A549 (cell line): ENCODE results near the gene NNAT. TPM values are rescaled to one million over a fixed set of nuclear protein-coding genes. Genes with fewer than 3 reads are reported as not detected.
A peak's percentile ranks its signal among the peaks of the same experiment; 100 is the strongest.
"Not testable (repeated sequence)": the region's sequence is repeated elsewhere in the genome, so short reads cannot be mapped to it uniquely, and the experiment has no call there.

Source experiments
- ATAC-seq, 2 experiments: fragments of 200-7000 bp in 1 of 2; fragments of >200 bp in 1 of 2; cut with Nextera tagmentation in 1 of 2; cut with Tn5 transposase in 1 of 2; 3 replicates each; pipeline versions ENCODE4 v1.8.0 to v1.9.1; 2018 to 2020; ENCODE audit warnings: mild to moderate bottlenecking in 1 of 2, moderate library complexity in 1 of 2
- CTCF ChIA-PET: fragments of 300-600 bp; sonication (Branson Sonifier 250); formaldehyde crosslinking; extraction: SDS; loops from one replicate; lab custom pipeline; 2021; ENCODE audit warnings: antibody characterized with exemption, inconsistent platforms; lab: Yijun Ruan, JAX
- POLR2A ChIA-PET: fragments of 350-600 bp; formaldehyde crosslinking; extraction: SDS; loops from one replicate; lab custom pipeline; 2021; ENCODE audit warnings: antibody characterized with exemption, inconsistent platforms; lab: Yijun Ruan, JAX
- DNase-seq, 2 experiments: peaks; one replicate each; pipeline versions ENCODE4 v3.0.0 to v3.0.0-alpha.2; 2011 to 2016; ENCODE audit warnings: low read depth in 1 of 2, low spot score in 1 of 2
- FAIRE-seq: peaks from 2 replicates; lab custom pipeline; 2011; peaks lifted over from hg19 to GRCh38; lab: Jason Lieb, UNC
- H3K27ac ChIP-seq, 2 experiments: fragments of >200 bp; sonication (Bioruptor Twin); formaldehyde crosslinking; 3 replicates each; pipeline ENCODE4 v1.5.1; 2016 to 2017
- H3K4me1 ChIP-seq: fragments of >200 bp; sonication (Bioruptor Twin); formaldehyde crosslinking; 3 replicates; pipeline ENCODE4 v1.6.1; 2016
- H3K4me2 ChIP-seq: fragments of >200 bp; sonication (Bioruptor Twin); formaldehyde crosslinking; 3 replicates; pipeline ENCODE4 v1.6.1; 2016
- H3K4me3 ChIP-seq: fragments of >200 bp; sonication (Bioruptor Twin); formaldehyde crosslinking; 3 replicates; pipeline ENCODE4 v1.5.1; 2016
- H3K9me3 ChIP-seq: fragments of >200 bp; sonication (Bioruptor Twin); formaldehyde crosslinking; 3 replicates; pipeline ENCODE4 v1.6.1; 2016
- BCL3 ChIP-seq: fragments of >200 bp; sonication (Bioruptor Twin); formaldehyde crosslinking; IDR thresholded peaks from 3 replicates; pipeline ENCODE4 v1.6.1; 2016
- CBX8 ChIP-seq: fragments of 200-600 bp; sonication (generic); IDR thresholded peaks from 2 replicates; pipeline ENCODE4 v1.6.1; 2016
- CHD2 ChIP-seq: fragments of 150-350 bp; IDR thresholded peaks from 2 replicates; pipeline ENCODE4 v1.6.1; 2014; ENCODE audit warnings: low read length; ENCODE audit not compliant: partially characterized antibody
- CHD4 ChIP-seq: fragments of 200-600 bp; sonication (generic); IDR thresholded peaks from 2 replicates; pipeline ENCODE4 v1.6.1; 2016; ENCODE audit warnings: antibody characterized with exemption, mild to moderate bottlenecking, borderline replicate concordance
- E2F6 ChIP-seq: IDR thresholded peaks from 2 replicates; pipeline ENCODE4 v1.6.1; 2012; ENCODE audit warnings: low read depth, borderline replicate concordance
- EHF ChIP-seq: fragments of 250-450 bp; sonication (Bioruptor Pico); IDR thresholded peaks from 2 replicates; pipeline ENCODE4 v1.5.0; 2020; ENCODE audit warnings: mild to moderate bottlenecking
- EHMT2 ChIP-seq: fragments of 200-600 bp; sonication (generic); IDR thresholded peaks from 2 replicates; pipeline ENCODE4 v1.6.1; 2016; ENCODE audit warnings: antibody characterized with exemption, low read depth, mild to moderate bottlenecking, moderate library complexity
- ELK1 ChIP-seq: fragments of 150-350 bp; IDR thresholded peaks from 2 replicates; pipeline ENCODE4 v1.6.1; 2014; ENCODE audit warnings: low read depth, mild to moderate bottlenecking, low read length
- EP300 ChIP-seq, 2 experiments: fragments of >200 bp; sonication (Bioruptor Twin); formaldehyde crosslinking; IDR thresholded peaks; 2 replicates in 1 of 2; 3 replicates in 1 of 2; pipeline ENCODE4 v1.6.1; 2016 to 2017
- FOSB ChIP-seq: fragments of 250-450 bp; sonication (Bioruptor Pico); IDR thresholded peaks from 2 replicates; pipeline ENCODE4 v1.5.0; 2020; ENCODE audit warnings: mild to moderate bottlenecking, moderate library complexity
- FOXS1 ChIP-seq: fragments of 250-450 bp; sonication (Bioruptor Pico); IDR thresholded peaks from 2 replicates; pipeline ENCODE4 v1.5.0; 2020; ENCODE audit warnings: mild to moderate bottlenecking, moderate library complexity
- GATA3 ChIP-seq: IDR thresholded peaks from 2 replicates; pipeline ENCODE4 v1.6.1; 2012; ENCODE audit warnings: borderline replicate concordance
- HOXB5 ChIP-seq: fragments of 250-450 bp; sonication (Bioruptor Pico); IDR thresholded peaks from 2 replicates; pipeline ENCODE4 v1.5.0; 2020; ENCODE audit warnings: mild to moderate bottlenecking, moderate library complexity
- JUN ChIP-seq, 2 experiments: fragments of >200 bp; sonication (Bioruptor Twin); formaldehyde crosslinking; IDR thresholded peaks; 2 replicates in 1 of 2; 3 replicates in 1 of 2; pipeline ENCODE4 v1.6.1; 2016 to 2017
- JUNB ChIP-seq: fragments of >200 bp; sonication (Bioruptor Twin); formaldehyde crosslinking; IDR thresholded peaks from 2 replicates; pipeline ENCODE4 v1.6.1; 2016
- KDM5A ChIP-seq: fragments of 200-600 bp; sonication (generic); IDR thresholded peaks from 2 replicates; pipeline ENCODE4 v1.6.1; 2016; ENCODE audit warnings: antibody characterized with exemption, mild to moderate bottlenecking
- MAZ ChIP-seq: fragments of 150-350 bp; IDR thresholded peaks from 2 replicates; pipeline ENCODE4 v1.6.1; 2014; ENCODE audit warnings: antibody characterized with exemption, low read depth, low read length, borderline replicate concordance
- NFE2L2 ChIP-seq: fragments of 150-350 bp; conservative IDR thresholded peaks from 2 replicates; pipeline ENCODE4 v1.6.1; 2014; ENCODE audit warnings: low read length
- NR3C1 ChIP-seq: fragments of >200 bp; sonication (Bioruptor Twin); formaldehyde crosslinking; IDR thresholded peaks from 3 replicates; pipeline ENCODE4 v1.6.1; 2017
- POLR2A ChIP-seq: IDR thresholded peaks from 2 replicates; pipeline ENCODE4 v1.6.1; 2012; ENCODE audit warnings: mild to moderate bottlenecking, low read length
- POLR2AphosphoS2 ChIP-seq: conservative IDR thresholded peaks from 2 replicates; pipeline ENCODE4 v1.6.1; 2012; ENCODE audit warnings: low read length, improper control_type of control experiment, inconsistent platforms
- RAD21 ChIP-seq, 2 experiments: fragments of >200 bp in 1 of 2; sonication (Bioruptor Twin) in 1 of 2; formaldehyde crosslinking in 1 of 2; IDR thresholded peaks in 1 of 2; conservative IDR thresholded peaks in 1 of 2; 2 replicates in 1 of 2; 3 replicates in 1 of 2; pipeline ENCODE4 v1.6.1; 2012 to 2018; ENCODE audit warnings: inconsistent platforms in 1 of 2
- RCOR1 ChIP-seq: fragments of 150-350 bp; IDR thresholded peaks from 2 replicates; pipeline ENCODE4 v1.6.1; 2014; ENCODE audit warnings: antibody characterized with exemption, low read length, low read depth
- RFX5 ChIP-seq: fragments of 450-650 bp; IDR thresholded peaks from 2 replicates; pipeline ENCODE4 v1.7.1; 2014; ENCODE audit warnings: antibody characterized with exemption, mild to moderate bottlenecking, moderate library complexity
- RNF2 ChIP-seq: fragments of 200-600 bp; sonication (generic); IDR thresholded peaks from 2 replicates; pipeline ENCODE4 v1.6.1; 2016; ENCODE audit warnings: low read depth, mild to moderate bottlenecking, antibody characterized with exemption, moderate library complexity, borderline replicate concordance
- SMC3 ChIP-seq: fragments of >200 bp; sonication (Bioruptor Twin); formaldehyde crosslinking; IDR thresholded peaks from 3 replicates; pipeline ENCODE4 v1.6.1; 2018; ENCODE audit warnings: inconsistent platforms
- SREBF2 ChIP-seq: fragments of 450-650 bp; IDR thresholded peaks from 2 replicates; pipeline ENCODE4 v1.6.1; 2014; ENCODE audit warnings: mild to moderate bottlenecking, moderate library complexity
- TP53 ChIP-seq: fragments of 250-450 bp; sonication (Bioruptor Pico); IDR thresholded peaks from 2 replicates; pipeline ENCODE4 v1.5.0; 2021; ENCODE audit warnings: mild to moderate bottlenecking, moderate library complexity
- ZSCAN20 ChIP-seq: fragments of 250-450 bp; sonication (Bioruptor Pico); IDR thresholded peaks from 2 replicates; pipeline ENCODE4 v1.8.0; 2022; ENCODE audit warnings: mild to moderate bottlenecking, moderate library complexity
- WGBS: methylation state at CpG from one replicate; pipeline ENCODE4 v1.1.6; 2017; ENCODE audit errors: missing lambda C conversion rate; 5-methylcytosine and 5-hydroxymethylcytosine counted together
- polyA plus RNA-seq, 4 experiments: library from polyadenylated mRNA; depleted of rRNA in 3 of 4; stranded (reverse); fragments of >200 nt; fragmentation: RNase III in 1 of 4; extraction: RNeasy Plus Mini Kit Qiagen cat#74134 plus additional on column Dnase treatment in 1 of 4; gene quantifications; 2 replicates in 3 of 4; 3 replicates in 1 of 4; pipeline ENCODE4 v1.2.3, GENCODE V29; 2011 to 2017

The NNAT gene
- polyA plus RNA-seq, 2 of the 4 experiments (the other 2 are of a cell fraction): not detected

- ChIA-PET CTCF (interaction anchor here (0.6 to 1.4 kb wide), 2 partner anchors 199 to 205 kb away, joined by 3 read pairs; no protein-coding TSS in a partner anchor), POLR2A (no interaction called here)
- 41% methylated on average over 5 of the region's 5 CpGs for WGBS
- Histone ChIP-seq H3K9me3 (no peaks in the 10 kb centered on the region), H3K27ac (no peak overlapping the region), H3K4me2 (no peak overlapping the region), H3K4me3 (no peak overlapping the region), H3K4me1 (no peaks in the 10 kb centered on the region)
- FAIRE-seq (no peak), ATAC-seq (no peak), DNase-seq (no peak)
- no peak for TF ChIP-seq EHF (CRISPR knock-in tag)
Measured at GRCh38 chr20:37481610-37482009, 39.4 kb upstream of the NNAT start.

GRCh38 chr20:37484331-37484730 is 36.7 kb upstream of the NNAT start:
- DNase-seq (no peak), ATAC-seq (no peak), FAIRE-seq (no peak)
- H3K9me3 ChIP-seq: no peaks in the 10 kb centered on the region
- TF ChIP-seq RFX5 (no peak), SREBF2 (no peak), RAD21 (conservative IDR thresholded peaks at IDR 0.05 in 1 of 2, IDR thresholded peaks at IDR 0.05 in 1 of 2) (no peak), RNF2 (no peak), RCOR1 (no peak), CHD2 (no peak), TP53 (CRISPR knock-in tag) (no peak), ZSCAN20 (CRISPR knock-in tag) (no peak), FOSB (no peak), KDM5A (no peak), NR3C1 (no peak), JUN (IDR thresholded peaks at IDR 0.05) (no peak), CBX8 (no peak), MAZ (no peak), BCL3 (no peak), SMC3 (no peak), GATA3 (no peak), POLR2AphosphoS2 (no peak)
- no peaks in the 10 kb centered on the region for H3K4me1 ChIP-seq
- ChIA-PET POLR2A (no interaction called here), CTCF (interaction anchor here (1.0 to 1.3 kb wide), 2 partner anchors 29 to 80 kb away, joined by 3 read pairs; no protein-coding TSS in a partner anchor)
- WGBS: 13% methylated on average over 3 of the region's 3 CpGs
- H3K4me2 ChIP-seq: no peak overlapping the region
- no peak overlapping the region for H3K27ac ChIP-seq
- H3K4me3 ChIP-seq: no peak overlapping the region

GRCh38 chr20:37486209-37486608 is 34.8 kb upstream of the NNAT start:
- H3K4me1 ChIP-seq, POLR2A ChIA-PET, H3K27ac ChIP-seq, H3K4me3 ChIP-seq, DNase-seq, H3K9me3 ChIP-seq, H3K4me2 ChIP-seq, FAIRE-seq: not testable (repeated sequence)
- 82% methylated on average over 1 of the region's 1 CpG for WGBS
- CTCF ChIA-PET: interaction anchor here (1.0 kb wide), 1 partner anchor 48 kb away, joined by 4 read pairs; no protein-coding TSS in a partner anchor
- peak in 1 of 2 experiments; percentile 26; a peak in 1 of 6 replicates for ATAC-seq

- ATAC-seq (no peak), FAIRE-seq (no peak)
- WGBS: 30% methylated on average over 7 of the region's 7 CpGs
- ChIA-PET POLR2A (no interaction called here), CTCF (no interaction called here)
- Histone ChIP-seq H3K4me1 (no peaks in the 10 kb centered on the region), H3K4me2 (no peak overlapping the region), H3K9me3 (no peaks in the 10 kb centered on the region)
- TF ChIP-seq HOXB5 (CRISPR knock-in tag) (no peak), ELK1 (no peak), FOXS1 (CRISPR knock-in tag) (no peak), POLR2A (no peak), GATA3 (no peak), JUNB (no peak), E2F6 (no peak), CHD2 (no peak), EHMT2 (no peak), NFE2L2 (no peak), NR3C1 (no peak), CHD4 (no peak), EP300 (IDR thresholded peaks at IDR 0.05) (no peak)
- TF ChIP-seq, all 56 proteins: peak for 0
- Histone ChIP-seq H3K4me3 (no peak overlapping the region), H3K27ac (no peak overlapping the region)
- DNase-seq: no peak
Measured at GRCh38 chr20:37490663-37491350, 30.2 kb upstream of the NNAT start.
